GM12801 (cell line): ENCODE data around the gene GTF3C1.

Source experiments
- TF ChIP-seq, protein P1 (sequence below): IDR thresholded peaks from one replicate; pipeline ENCODE4 v1.5.1; 2011; ENCODE audit warnings: control low read depth; ENCODE audit not compliant: insufficient read length; ENCODE audit errors: extremely low read depth

Gene GTF3C1

DNA sequence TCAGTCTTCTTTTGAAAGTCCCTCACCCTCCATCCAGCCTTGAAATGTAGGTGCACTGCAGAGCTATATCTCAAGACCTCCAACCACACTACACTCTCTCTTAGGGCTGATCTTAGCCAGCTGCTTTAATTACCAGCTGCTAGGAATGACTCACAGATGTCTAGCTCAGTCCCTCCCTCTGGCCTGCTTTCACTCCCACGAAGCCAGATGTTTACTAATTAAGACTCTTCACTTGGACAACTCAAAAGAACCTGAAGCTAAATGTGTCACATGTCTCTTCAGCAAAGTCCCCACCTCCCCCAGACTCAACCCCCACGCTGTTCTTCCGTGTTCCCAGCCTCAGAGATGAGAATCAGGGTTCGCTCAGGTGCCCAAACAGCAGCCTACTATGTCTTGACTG lies 2.6 kb downstream of the GTF3C1 start:
- TF ChIP-seq, protein P1, sequence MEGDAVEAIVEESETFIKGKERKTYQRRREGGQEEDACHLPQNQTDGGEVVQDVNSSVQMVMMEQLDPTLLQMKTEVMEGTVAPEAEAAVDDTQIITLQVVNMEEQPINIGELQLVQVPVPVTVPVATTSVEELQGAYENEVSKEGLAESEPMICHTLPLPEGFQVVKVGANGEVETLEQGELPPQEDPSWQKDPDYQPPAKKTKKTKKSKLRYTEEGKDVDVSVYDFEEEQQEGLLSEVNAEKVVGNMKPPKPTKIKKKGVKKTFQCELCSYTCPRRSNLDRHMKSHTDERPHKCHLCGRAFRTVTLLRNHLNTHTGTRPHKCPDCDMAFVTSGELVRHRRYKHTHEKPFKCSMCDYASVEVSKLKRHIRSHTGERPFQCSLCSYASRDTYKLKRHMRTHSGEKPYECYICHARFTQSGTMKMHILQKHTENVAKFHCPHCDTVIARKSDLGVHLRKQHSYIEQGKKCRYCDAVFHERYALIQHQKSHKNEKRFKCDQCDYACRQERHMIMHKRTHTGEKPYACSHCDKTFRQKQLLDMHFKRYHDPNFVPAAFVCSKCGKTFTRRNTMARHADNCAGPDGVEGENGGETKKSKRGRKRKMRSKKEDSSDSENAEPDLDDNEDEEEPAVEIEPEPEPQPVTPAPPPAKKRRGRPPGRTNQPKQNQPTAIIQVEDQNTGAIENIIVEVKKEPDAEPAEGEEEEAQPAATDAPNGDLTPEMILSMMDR = no peak

- TF ChIP-seq, protein P1 = no peak
Observed at GRCh38 chr16:27544671-27545070, 5.0 kb downstream of the GTF3C1 start.

- TF ChIP-seq, protein P1 = no peak
Observed at GRCh38 chr16:27543801-27544200, 5.9 kb downstream of the GTF3C1 start.

- TF ChIP-seq, protein P1 = no peak
Observed at GRCh38 chr16:27539636-27540035, 10.1 kb downstream of the GTF3C1 start.

DNA sequence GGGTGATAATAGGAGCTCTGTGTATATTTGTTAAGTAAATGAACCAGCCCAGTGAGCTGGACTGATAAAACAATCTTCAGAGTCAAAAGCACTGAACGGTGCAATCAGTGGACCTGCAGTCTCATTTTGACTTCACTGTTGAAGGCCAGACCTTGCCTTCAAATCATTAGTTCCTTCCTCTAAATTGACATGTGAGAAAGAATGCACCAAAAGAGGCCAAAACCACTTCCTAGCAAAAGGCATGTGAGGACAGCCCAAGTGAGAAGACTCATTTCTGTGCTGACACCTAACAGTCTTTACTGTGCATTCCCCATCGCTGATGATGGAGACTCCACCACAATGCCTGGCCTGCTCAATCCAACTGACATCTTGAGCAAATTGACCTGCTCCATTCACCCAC lies 10.6 kb downstream of the GTF3C1 start:
- TF ChIP-seq, protein P1 = no peak

- TF ChIP-seq, protein P1 = no peak
Observed at GRCh38 chr16:27538528-27538927, 11.2 kb downstream of the GTF3C1 start.

DNA sequence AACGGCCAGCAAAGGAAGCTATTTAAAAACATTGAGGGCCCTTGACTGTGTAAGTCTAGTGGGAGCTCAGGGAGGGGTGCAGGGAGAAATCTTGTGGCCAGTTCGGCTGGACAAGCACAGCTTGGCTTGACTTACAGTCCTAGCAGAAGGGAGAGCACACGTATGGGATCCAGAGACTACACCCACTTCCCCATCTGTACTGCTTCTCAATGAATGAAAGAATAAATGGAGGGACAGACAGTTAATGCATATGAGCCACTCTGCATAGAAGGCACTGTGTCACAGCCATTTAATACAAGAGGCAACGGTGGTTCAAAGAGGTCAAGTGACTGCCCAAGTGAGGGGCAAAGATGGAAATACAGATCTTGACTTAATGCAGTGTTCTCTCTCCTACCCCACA lies 15.5 kb downstream of the GTF3C1 start:
- TF ChIP-seq, protein P1 = no peak
